Common myeloid progenitor, CD34-positive (primary cell): ENCODE data around the gene KCNIP4.

Experiments used
- CTCF ChIA-PET: fragments of 350-600 bp; sonication (Branson Sonifier 250); formaldehyde crosslinking; loops from one replicate; lab custom pipeline; 2021; ENCODE audit warnings: antibody characterized with exemption; lab: Charles Lee
- POLR2A ChIA-PET: fragments of 350-600 bp; sonication (Branson Sonifier 250); formaldehyde crosslinking; loops from one replicate; lab custom pipeline; 2021; ENCODE audit warnings: antibody characterized with exemption; lab: Charles Lee
- DNase-seq, 3 donors: peaks; one replicate each; pipeline versions ENCODE4 v3.0.0 to v3.0.0-alpha.2; 2013
- H3K27ac ChIP-seq, 2 experiments: 1 replicate in 1 of 2; 2 replicates in 1 of 2; pipeline ENCODE4 v1.7.0; 2013; ENCODE audit warnings: inconsistent platforms in 2 of 2, low read length in 2 of 2, mild to moderate bottlenecking in 2 of 2, low read depth in 1 of 2, moderate library complexity in 1 of 2; ENCODE audit not compliant: severe bottlenecking in 2 of 2, insufficient read depth in 1 of 2, poor library complexity in 1 of 2
- H3K27me3 ChIP-seq, 5 experiments: replicated peaks in 2 of 5; 1 replicate in 3 of 5; 2 replicates in 2 of 5; pipeline versions ENCODE4 v1.6.1 to v1.7.0; 2013; ENCODE audit warnings: low read length in 4 of 5, mild to moderate bottlenecking in 2 of 5, moderate library complexity in 2 of 5, inconsistent platforms in 1 of 5; ENCODE audit not compliant: insufficient read depth in 5 of 5, control insufficient read depth in 4 of 5
- H3K36me3 ChIP-seq, 4 experiments: 1 replicate in 2 of 4; 2 replicates in 2 of 4; pipeline versions ENCODE4 v1.6.1 to v1.7.0; 2013; ENCODE audit warnings: low read length in 3 of 4, control low read depth in 1 of 4, mild to moderate bottlenecking in 1 of 4; ENCODE audit not compliant: control insufficient read depth in 4 of 4, insufficient read depth in 4 of 4
- H3K4me1 ChIP-seq, 4 experiments: 1 replicate in 3 of 4; 2 replicates in 1 of 4; pipeline versions ENCODE4 v1.6.1 to v1.7.1; 2013; ENCODE audit warnings: low read length in 3 of 4, mild to moderate bottlenecking in 3 of 4, control low read depth in 1 of 4, inconsistent platforms in 1 of 4, moderate library complexity in 1 of 4; ENCODE audit not compliant: control insufficient read depth in 4 of 4, insufficient read depth in 4 of 4; ENCODE audit errors: control extremely low read depth in 1 of 4
- H3K4me3 ChIP-seq, 7 experiments: 1 replicate in 4 of 7; 2 replicates in 3 of 7; pipeline versions ENCODE4 v1.5.1 to v1.7.0; 2013; ENCODE audit warnings: mild to moderate bottlenecking in 7 of 7, low read length in 6 of 7, moderate library complexity in 6 of 7, inconsistent platforms in 2 of 7, low read depth in 2 of 7, control low read depth in 1 of 7; ENCODE audit not compliant: insufficient read depth in 4 of 7, control insufficient read depth in 1 of 7; ENCODE audit errors: extremely low read depth in 1 of 7
- H3K9me3 ChIP-seq, 5 experiments: 1 replicate in 4 of 5; 2 replicates in 1 of 5; pipeline versions ENCODE4 v1.6.1 to v1.7.1; 2013; ENCODE audit warnings: low read length in 4 of 5, mild to moderate bottlenecking in 2 of 5, inconsistent platforms in 1 of 5, low read depth in 1 of 5, moderate library complexity in 1 of 5; ENCODE audit not compliant: control insufficient read depth in 4 of 5, insufficient read depth in 2 of 5; ENCODE audit errors: control extremely low read depth in 1 of 5
- WGBS: methylation state at CpG from one replicate; pipeline ENCODE4 v1.1.5; 2013; ENCODE audit not compliant: insufficient coverage; 5-methylcytosine and 5-hydroxymethylcytosine counted together

Gene KCNIP4

DNA sequence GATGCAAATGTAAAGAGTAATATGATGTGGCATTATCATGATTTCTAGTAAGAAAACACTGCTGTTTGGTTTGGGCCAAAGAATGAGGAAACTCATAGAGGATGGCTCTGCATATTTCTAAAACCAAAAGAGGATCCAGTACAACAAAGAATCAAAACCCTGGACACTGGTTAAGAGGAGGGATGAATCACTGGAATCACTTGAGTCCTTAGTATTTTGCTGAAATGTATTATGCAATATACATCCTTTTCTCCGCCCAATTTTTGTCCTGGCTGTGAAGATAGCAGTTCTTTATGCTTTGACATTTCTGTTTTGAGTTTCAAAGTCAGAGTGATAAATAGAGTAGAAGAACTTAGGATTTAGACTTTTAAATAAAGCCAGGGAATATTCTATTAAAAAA, 902.4 kb downstream of the KCNIP4 start:
- DNase-seq = no peak
- H3K4me1 ChIP-seq = no peaks in the 10 kb centered on the region
- CTCF ChIA-PET = no interaction called here
- H3K36me3 ChIP-seq = no peaks in the 10 kb centered on the region
- no peaks in the 10 kb centered on the region for H3K9me3 ChIP-seq
- no peak overlapping the region for H3K4me3 ChIP-seq
- no peak overlapping the region for H3K27ac ChIP-seq
- no peaks in the 10 kb centered on the region for H3K27me3 ChIP-seq
- POLR2A ChIA-PET = no interaction called here
- no CpG with 5 or more reads among the region's 1 CpG for WGBS

DNA sequence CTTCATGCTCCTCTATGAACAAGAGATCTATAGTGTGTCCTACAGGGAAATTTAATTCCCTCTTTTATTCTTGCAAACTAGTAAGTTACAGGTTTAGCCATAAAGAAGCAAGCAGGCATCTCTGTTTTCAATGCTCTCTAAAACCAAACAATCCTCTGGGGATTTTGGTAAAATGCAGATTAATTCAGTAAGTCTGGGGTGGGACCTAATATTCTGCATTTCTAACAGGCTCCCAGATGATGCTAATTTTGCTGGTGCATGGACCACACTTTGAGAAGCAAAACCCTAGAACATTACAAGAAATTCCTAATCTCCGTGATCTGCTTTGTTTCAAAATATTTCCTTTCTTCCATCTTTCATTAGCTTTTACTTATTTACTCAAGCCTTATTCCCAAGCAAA, 903.5 kb downstream of the KCNIP4 start:
- Histone ChIP-seq H3K4me1 (no peaks in the 10 kb centered on the region), H3K27me3 (no peaks in the 10 kb centered on the region), H3K4me3 (no peak overlapping the region), H3K36me3 (no peaks in the 10 kb centered on the region), H3K27ac (no peak overlapping the region), H3K9me3 (no peaks in the 10 kb centered on the region)
- DNase-seq = no peak
- WGBS = 80% methylated on average over 1 of the region's 1 CpG
- ChIA-PET CTCF (no interaction called here), POLR2A (no interaction called here)

DNA sequence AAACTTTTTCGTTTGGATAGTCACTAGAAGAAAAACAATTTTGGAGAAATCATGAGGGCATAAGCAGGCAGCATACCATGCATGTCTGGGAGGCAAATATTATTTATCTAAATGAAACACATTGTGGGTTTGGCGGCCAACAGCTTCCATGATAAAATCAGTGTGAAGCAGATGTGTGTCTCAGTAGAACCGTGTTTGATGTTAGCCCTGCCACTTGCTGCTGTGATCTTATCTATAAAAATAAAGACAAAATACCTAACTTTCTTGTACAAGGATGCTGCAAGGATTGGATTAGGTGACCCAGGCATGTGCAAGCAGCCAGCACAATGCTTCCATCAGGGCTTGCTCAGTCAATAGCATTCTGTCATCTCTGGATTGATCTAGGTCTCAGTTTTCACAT, 906.9 kb downstream of the KCNIP4 start:
- Histone ChIP-seq H3K9me3 (no peaks in the 10 kb centered on the region), H3K27ac (no peak overlapping the region), H3K4me1 (no peaks in the 10 kb centered on the region), H3K36me3 (no peaks in the 10 kb centered on the region), H3K27me3 (no peaks in the 10 kb centered on the region), H3K4me3 (no peak overlapping the region)
- POLR2A ChIA-PET = no interaction called here
- CTCF ChIA-PET = no interaction called here
- DNase-seq = peak in 2 of 3 donors; percentile 4 to 50
- 39% methylated on average over 2 of the region's 3 CpGs for WGBS

DNA sequence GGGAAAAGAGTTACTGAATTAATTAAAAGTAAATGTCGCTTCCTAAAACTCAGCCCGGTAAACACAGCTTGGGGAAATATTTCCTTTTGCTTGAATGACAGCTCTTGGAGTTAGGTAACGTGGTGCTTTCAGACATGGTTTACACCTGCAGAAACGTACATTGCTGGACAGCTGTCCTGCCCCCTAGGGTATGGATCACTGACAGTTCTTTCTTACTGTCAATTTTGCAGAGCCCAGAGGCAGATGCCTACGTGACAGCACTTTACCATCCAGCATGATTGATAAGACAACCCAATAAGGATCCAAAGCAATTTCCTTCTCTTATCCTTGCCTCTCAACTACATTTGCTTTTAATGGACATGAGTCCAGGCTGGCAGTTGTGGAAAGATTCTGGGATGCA, 913.8 kb downstream of the KCNIP4 start:
- 87% methylated on average over 4 of the region's 5 CpGs for WGBS
- Histone ChIP-seq H3K9me3 (no peaks in the 10 kb centered on the region), H3K4me1 (no peaks in the 10 kb centered on the region), H3K4me3 (no peak overlapping the region), H3K27me3 (no peaks in the 10 kb centered on the region), H3K27ac (no peak overlapping the region), H3K36me3 (no peaks in the 10 kb centered on the region)
- ChIA-PET CTCF (no interaction called here), POLR2A (no interaction called here)
- no peak for DNase-seq

DNA sequence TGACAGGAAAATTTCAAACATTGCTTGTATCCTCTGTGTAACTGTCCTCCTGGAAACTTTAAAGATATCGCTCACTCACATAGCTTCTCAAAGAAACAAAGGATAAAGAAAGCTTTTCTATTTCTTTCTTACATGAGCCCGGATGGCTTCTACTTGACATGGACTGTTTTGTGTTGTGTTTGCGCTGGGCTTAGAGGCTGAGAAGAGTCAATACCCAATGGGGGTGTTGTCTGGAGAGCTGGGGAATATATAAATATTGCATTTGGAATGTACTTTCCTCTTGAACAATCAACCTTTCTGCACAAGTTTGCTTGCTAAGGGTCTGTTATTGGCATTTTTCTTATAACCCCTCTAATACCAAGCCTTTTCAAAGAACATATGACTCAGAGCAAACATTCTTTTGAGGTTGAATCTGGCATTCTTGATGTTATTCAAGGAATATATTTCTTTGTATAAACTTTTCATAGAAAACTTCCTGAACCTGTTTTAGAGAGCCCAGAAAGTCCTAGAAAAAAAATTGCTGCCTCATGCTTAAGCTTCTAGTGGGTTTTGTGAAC, 916.4 kb downstream of the KCNIP4 start:
- H3K4me1 ChIP-seq = no peaks in the 10 kb centered on the region
- no peaks in the 10 kb centered on the region for H3K27me3 ChIP-seq
- no peak overlapping the region for H3K4me3 ChIP-seq
- WGBS = 100% methylated on average over 1 of the region's 3 CpGs
- H3K9me3 ChIP-seq = no peaks in the 10 kb centered on the region
- H3K36me3 ChIP-seq = no peaks in the 10 kb centered on the region
- ChIA-PET CTCF (no interaction called here), POLR2A (no interaction called here)
- no peak for DNase-seq
- no peak overlapping the region for H3K27ac ChIP-seq

DNA sequence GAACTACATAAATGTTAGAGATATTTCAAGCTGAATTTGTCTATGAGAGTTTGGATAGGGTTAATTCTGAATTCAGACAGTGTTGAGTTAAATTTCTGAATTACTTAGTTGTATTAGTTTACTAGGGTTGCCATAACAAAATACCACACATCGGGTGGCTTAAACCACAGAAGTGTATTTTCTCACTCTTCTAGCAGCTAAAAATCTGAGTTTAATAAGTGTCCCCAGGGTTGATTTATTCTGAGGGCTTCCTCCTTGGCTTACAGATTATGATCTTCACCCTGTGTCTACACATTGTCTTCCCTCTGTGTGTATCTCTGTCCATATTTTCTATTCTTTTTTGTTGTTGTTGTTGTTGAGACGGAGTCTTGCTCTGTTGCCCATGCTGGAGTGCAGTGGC, 929.8 kb downstream of the KCNIP4 start:
- no peak overlapping the region for H3K27ac ChIP-seq
- H3K4me1 ChIP-seq = no peaks in the 10 kb centered on the region
- no CpG with 5 or more reads among the region's 2 CpGs for WGBS
- POLR2A ChIA-PET = no interaction called here
- no peaks in the 10 kb centered on the region for H3K27me3 ChIP-seq
- H3K9me3 ChIP-seq = peaks cover 0 to 3% (median 0%) of the 10 kb centered on the region in 5 experiments
- CTCF ChIA-PET = no interaction called here
- no peak overlapping the region for H3K4me3 ChIP-seq
- no peaks in the 10 kb centered on the region for H3K36me3 ChIP-seq
- DNase-seq = no peak

DNA sequence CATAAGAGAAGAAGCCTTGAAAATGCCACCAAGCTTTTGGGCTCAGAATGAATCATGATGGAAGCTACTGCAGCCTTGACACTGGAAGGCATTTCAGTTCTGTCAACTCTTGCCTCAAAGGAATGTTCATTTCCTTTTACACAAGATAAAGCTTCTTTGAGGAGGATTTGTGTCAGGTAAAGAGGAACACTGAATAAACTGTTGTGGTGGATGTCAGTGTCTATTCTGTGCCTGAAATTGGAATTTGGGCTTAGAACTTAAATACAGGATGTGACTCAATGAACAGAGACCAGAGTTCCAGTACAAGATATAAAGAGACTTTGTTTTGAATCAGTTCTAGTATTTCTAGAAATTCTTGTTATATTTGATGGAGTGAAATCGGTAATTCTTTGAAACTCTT, 935.1 kb downstream of the KCNIP4 start:
- H3K27ac ChIP-seq = no peak overlapping the region
- H3K4me1 ChIP-seq = no peaks in the 10 kb centered on the region
- H3K36me3 ChIP-seq = no peaks in the 10 kb centered on the region
- DNase-seq = no peak
- ChIA-PET CTCF (no interaction called here), POLR2A (no interaction called here)
- peaks cover 0 to 2% (median 0%) of the 10 kb centered on the region in 5 experiments for H3K9me3 ChIP-seq
- H3K27me3 ChIP-seq = no peaks in the 10 kb centered on the region
- no peak overlapping the region for H3K4me3 ChIP-seq
- whole genome bisulfite sequencing = no CpG with 5 or more reads among the region's 1 CpG
